NCI-H446 treated with DMSO at 0.1 percent for 48 hours (cell line): Measurements from ENCODE around the gene KBTBD2.
"Not testable (repeated sequence)": the region's sequence is repeated elsewhere in the genome, so short reads cannot be mapped to it uniquely, and the experiment has no call there.

ENCODE experiments used
- DNase-seq: peaks from one replicate; lab custom pipeline; 2025; lab: John Stamatoyannopoulos, UW

KBTBD2 gene

GRCh38 chr7:32855837-32856775 is 35.5 kb downstream of the KBTBD2 start:
- not testable (repeated sequence) for DNase-seq

- DNase-seq = not testable (repeated sequence)
Observed at GRCh38 chr7:32850654-32851053, 40.9 kb downstream of the KBTBD2 start.

- DNase-seq = not testable (repeated sequence)
Observed at GRCh38 chr7:32848655-32849054, 42.9 kb downstream of the KBTBD2 start.

- DNase-seq = peak; percentile 35
Observed at GRCh38 chr7:32846630-32847225, 44.8 kb downstream of the KBTBD2 start.

GRCh38 chr7:32844748-32845147 is 46.8 kb downstream of the KBTBD2 start:
- not testable (repeated sequence) for DNase-seq

- DNase-seq = not testable (repeated sequence)
Observed at GRCh38 chr7:32843763-32844162, 47.8 kb downstream of the KBTBD2 start.

- DNase-seq = not testable (repeated sequence)
Observed at GRCh38 chr7:32839846-32840245, 51.7 kb downstream of the KBTBD2 start.

GRCh38 chr7:32828996-32829752 is 62.4 kb downstream of the KBTBD2 start:
- DNase-seq = not testable (repeated sequence)
